22Rv1 (cell line): Measurements from ENCODE around the gene PEAK3.

Experiments used
- H3K27ac ChIP-seq: fragments of 450-650 bp; 2 replicates; pipeline ENCODE4 v1.5.1; 2017
- ZFX ChIP-seq: fragments of 450-650 bp; IDR thresholded peaks from 2 replicates; pipeline ENCODE4 v1.6.1; 2017; ENCODE audit warnings: antibody characterized with exemption, borderline replicate concordance
- TF ChIP-seq, protein P1 (sequence below): fragments of 450-650 bp; IDR thresholded peaks from 2 replicates; pipeline ENCODE4 v1.5.1; 2017; ENCODE audit warnings: mild to moderate bottlenecking

Gene PEAK3

DNA sequence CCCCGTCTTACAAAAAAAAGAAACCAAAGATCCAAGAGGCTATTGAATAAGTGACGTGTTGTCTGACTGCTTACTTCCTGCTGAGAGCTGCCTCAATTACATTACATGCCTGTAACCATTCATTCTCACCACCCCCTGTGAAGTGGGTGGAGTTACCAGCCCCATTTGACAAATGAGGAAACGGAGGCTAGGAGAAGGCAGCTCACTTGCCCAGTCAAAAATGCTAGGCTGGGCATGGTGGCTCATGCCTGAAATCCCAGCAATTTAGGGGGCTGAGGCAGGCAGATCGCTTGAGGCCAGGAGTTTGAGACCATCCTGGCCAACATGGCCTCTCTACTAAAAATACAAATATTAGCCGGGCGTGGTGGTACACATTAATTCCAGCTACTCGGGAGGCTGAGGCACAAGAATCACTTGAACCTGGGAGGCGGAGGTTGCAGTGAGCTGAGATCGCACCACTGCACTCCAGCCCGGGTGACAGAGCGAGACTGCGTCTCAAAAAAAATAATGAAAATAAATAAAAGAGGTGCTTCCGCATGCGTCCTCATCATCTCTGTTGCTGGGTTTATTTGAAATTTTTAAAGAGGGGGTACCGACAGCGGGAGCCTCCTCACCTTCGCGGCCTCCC is 45.9 kb upstream of the PEAK3 start:
- H3K27ac ChIP-seq: peak overlapping the region; percentile 90
- TF ChIP-seq, protein P1, sequence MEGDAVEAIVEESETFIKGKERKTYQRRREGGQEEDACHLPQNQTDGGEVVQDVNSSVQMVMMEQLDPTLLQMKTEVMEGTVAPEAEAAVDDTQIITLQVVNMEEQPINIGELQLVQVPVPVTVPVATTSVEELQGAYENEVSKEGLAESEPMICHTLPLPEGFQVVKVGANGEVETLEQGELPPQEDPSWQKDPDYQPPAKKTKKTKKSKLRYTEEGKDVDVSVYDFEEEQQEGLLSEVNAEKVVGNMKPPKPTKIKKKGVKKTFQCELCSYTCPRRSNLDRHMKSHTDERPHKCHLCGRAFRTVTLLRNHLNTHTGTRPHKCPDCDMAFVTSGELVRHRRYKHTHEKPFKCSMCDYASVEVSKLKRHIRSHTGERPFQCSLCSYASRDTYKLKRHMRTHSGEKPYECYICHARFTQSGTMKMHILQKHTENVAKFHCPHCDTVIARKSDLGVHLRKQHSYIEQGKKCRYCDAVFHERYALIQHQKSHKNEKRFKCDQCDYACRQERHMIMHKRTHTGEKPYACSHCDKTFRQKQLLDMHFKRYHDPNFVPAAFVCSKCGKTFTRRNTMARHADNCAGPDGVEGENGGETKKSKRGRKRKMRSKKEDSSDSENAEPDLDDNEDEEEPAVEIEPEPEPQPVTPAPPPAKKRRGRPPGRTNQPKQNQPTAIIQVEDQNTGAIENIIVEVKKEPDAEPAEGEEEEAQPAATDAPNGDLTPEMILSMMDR: no peak
- no peak for TF ChIP-seq ZFX

DNA sequence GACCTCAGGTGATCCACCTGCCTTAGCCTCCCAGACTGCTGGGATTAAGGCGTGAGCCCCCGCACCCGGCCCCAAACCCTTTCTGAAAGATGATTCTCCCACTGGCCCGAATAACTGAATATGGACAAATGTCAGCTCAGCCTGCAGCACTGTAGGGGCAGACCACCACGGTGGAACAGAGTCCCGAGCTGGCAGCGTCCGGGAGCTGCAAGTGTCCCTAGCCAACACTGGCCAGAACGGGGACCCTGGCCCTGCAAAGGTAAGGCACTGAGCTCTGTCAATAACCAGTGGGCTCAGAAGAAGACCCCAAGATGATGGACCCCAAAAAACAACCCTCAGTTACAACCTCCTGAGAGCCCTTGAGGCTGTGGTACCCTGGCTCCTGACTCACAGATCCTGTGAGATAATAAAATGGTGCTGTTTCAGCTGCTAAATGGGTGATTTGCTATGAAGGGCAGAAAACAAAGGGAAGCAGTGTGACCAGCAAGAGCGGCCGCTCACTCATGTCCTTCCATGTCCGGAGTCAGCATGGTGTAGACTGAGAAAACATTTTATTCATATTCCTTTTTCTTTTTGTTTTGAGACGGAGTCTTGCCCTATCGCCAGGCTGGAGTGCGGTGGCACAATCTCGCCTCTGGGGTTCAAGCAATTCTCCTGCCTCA is 44.9 kb upstream of the PEAK3 start:
- TF ChIP-seq ZFX: no peak
- TF ChIP-seq, protein P1: no peak
- peak overlapping the region; percentile 90 for H3K27ac ChIP-seq

DNA sequence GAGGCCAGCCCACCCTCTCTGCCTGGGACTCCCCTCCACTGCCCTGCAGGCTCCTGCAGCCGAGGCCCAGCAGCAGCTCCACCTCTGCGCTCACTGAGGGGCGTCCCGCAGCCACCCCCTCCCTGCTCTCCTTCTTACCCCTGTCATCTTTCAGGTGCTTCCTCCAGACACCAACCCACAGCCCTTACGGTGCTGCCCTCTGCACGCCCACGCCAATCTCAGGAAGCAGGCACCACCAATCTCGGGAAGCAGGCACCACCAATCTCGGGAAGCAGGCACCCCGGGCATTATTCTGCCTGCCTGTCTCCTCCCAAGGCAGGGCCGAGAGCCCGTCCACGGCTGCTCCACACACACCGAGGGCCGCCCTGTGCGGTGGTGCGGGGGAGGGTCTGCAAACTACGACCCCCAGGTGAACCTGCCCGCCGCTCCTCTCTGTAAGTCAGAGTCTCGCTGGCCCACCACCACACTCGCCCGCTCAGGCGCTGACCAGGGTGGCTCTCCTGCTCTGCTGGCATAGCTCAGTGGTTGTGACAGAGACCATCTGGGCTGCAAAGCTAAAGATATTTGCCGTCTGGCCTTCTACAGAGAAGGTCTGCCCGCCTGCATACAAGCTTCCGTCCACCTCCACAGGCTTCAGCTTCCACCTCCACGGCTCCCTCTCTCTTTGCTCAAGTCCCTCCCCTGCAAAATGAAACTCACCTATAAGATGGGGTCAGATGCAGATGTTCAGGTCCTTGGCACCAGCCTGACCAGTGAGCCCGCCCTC is 43.5 kb upstream of the PEAK3 start:
- no peak overlapping the region for H3K27ac ChIP-seq

DNA sequence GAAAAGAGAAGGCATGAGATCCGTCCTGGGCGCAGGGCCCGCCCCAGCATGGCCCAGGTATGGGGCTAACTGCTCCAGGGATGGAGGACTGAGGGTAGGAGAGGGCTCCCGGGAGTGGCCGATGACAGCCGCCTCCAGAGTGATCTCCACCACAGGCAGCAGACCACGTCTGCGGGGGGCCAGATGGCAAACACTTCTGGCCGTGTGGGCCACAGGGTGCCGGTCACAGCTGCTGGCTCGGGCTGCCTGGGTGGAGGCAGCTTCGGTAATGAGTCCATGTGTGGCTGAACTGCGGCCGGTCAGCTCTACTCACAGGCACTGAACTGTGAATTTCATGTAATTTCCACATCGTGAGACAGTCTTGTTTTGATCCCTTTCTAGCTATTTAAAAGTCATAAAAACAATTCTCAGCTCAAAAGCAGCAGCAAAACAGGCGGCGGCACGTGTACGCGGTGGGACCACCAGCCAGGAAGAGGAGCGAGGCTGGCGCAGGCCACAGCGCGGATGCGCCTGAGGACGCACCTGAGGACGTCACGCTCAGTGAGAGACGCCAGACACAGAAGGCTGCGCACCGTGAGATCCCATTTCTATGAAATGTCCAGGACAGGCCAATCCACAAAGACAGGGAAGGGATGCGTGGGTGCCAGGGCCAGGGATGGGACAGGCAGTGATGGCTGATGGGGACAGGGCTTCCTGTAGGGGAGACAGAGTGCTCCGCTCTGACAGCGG is 42.4 kb upstream of the PEAK3 start:
- TF ChIP-seq ZFX: no peak
- TF ChIP-seq, protein P1: no peak
- no peak overlapping the region for H3K27ac ChIP-seq

More for the DNA sequence above, 43.5 kb upstream of the PEAK3 start:
- no peak for TF ChIP-seq ZFX
- TF ChIP-seq, protein P1: no peak

DNA sequence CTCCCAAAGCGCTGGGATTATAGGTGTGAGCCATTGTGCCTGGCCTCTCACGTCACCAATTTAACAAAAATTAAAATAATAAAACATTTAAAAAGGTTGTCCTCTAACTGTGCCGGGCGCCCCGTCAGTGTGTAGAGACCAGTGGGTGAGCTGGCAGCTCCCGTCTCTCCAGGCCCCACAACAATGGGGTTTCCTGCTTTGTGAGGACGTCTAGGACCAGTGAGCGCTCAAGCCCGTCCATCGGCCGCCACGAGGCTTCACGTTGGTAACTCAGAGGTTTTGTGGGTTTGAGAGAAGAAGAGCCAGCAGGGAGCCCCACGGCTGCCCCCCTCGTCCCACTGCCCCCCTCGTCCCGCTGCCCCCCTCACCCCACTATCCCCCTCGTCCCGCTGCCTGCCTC is 41.7 kb upstream of the PEAK3 start:
- no peak overlapping the region for H3K27ac ChIP-seq
- no peak for TF ChIP-seq ZFX
- TF ChIP-seq, protein P1: no peak

DNA sequence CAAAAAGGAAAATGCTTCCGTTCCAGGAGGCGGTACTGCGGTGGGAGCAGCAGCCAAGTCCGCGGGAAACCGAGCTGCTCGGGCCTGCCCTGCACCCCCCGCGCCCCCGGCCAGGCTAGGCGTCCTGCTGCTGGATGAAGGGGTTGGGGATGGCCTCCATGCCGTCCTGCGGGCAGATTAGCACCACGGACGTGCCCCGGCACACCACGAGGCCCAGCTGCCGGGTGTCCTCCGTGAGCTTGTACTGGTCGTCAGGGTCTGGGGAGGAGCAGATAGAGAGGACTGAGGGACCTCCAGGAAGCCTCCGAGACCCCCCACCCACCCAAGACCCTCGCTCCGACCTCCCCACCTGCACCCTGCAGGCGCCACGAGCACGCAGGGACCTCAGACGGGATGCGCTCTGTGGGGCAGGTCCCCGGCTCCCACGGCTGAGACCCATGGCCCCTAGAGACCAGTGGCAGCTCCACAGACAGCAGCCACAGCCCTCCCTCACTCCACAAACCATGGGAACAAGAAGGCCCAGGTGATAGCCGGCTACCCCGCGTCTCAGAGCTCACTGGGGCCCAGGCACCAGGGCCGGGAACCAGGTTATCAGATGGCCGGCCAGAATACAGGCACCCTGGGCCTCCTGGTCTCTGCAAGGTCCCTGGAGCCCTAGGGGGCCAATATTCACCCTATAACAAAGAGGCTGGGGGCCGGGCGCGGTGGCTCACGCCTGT is 39.7 kb upstream of the PEAK3 start:
- TF ChIP-seq, protein P1: no peak
- H3K27ac ChIP-seq: no peak overlapping the region
